ENCODE data around the gene GAS2L1.

DNA sequence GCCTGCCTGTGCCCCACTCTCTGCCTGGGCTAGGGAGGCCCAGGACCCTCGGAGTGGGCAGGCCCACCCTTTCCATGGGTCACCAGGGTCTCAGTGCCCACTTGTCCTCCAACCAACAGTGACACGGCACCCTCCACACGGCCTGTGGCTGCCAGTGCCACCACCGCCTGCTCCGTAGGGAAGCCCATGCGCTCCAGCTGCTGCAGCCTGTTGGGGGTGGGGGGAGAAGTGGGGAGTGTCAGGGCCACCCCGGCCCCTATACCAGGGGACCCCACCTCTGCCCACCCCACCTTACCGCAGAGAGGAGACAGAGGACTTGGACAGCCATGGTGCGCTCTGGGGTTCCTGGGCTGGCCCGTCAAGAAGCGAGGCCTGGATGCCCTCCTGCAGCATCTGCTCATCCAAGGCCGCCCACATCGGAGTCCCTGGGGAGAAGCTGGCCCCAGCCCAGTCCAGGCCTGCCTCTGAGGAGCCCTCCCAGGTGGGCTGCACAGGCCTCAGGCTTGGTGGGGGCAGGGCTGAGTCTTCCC is 46.4 kb upstream of the GAS2L1 start:
- TF ChIP-seq, protein P1, sequence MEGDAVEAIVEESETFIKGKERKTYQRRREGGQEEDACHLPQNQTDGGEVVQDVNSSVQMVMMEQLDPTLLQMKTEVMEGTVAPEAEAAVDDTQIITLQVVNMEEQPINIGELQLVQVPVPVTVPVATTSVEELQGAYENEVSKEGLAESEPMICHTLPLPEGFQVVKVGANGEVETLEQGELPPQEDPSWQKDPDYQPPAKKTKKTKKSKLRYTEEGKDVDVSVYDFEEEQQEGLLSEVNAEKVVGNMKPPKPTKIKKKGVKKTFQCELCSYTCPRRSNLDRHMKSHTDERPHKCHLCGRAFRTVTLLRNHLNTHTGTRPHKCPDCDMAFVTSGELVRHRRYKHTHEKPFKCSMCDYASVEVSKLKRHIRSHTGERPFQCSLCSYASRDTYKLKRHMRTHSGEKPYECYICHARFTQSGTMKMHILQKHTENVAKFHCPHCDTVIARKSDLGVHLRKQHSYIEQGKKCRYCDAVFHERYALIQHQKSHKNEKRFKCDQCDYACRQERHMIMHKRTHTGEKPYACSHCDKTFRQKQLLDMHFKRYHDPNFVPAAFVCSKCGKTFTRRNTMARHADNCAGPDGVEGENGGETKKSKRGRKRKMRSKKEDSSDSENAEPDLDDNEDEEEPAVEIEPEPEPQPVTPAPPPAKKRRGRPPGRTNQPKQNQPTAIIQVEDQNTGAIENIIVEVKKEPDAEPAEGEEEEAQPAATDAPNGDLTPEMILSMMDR (IDR thresholded peaks at IDR 0.05; ENCODE audit: low read depth, low read length): no peak
- TF ChIP-seq, protein P2, sequence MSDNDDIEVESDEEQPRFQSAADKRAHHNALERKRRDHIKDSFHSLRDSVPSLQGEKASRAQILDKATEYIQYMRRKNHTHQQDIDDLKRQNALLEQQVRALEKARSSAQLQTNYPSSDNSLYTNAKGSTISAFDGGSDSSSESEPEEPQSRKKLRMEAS (IDR thresholded peaks at IDR 0.05; ENCODE audit: low read depth, low read length): no peak
- TF ChIP-seq POLR2A (IDR thresholded peaks at IDR 0.05; ENCODE audit: extremely low read depth, insufficient read length): no peak

Measured in NB4 (cell line).